ENCODE results near the gene ATP5F1E. TPM values are rescaled to one million over a fixed set of nuclear protein-coding genes. Genes with fewer than 3 reads are reported as not detected.
A peak's percentile ranks its signal among the peaks of the same experiment; 100 is the strongest.

Gene ATP5F1E
- total RNA-seq, 1 experiment from 2014 or later: 45.1 TPM

- DNase-seq (ENCODE audit: low spot score): peak; percentile 99
These were observed 10.9 kb upstream of the ATP5F1E start for GRCh38 chr20:59042796-59043631.

- peak; percentile 71 for DNase-seq (ENCODE audit: low spot score)
These were observed 10.1 kb upstream of the ATP5F1E start, which contains the start of gene PRELID3B for GRCh38 chr20:59042151-59042795. PRELID3B (minus strand) TSS chr20:59042786; CDS start chr20:59042730, 56 bp downstream.

GRCh38 chr20:59041487-59041886 is 9.4 kb upstream of the ATP5F1E start:
- DNase-seq (ENCODE audit: low spot score): peak; percentile 37

- DNase-seq (ENCODE audit: low spot score): no peak
These were observed 8.5 kb upstream of the ATP5F1E start for GRCh38 chr20:59040667-59041066.

- DNase-seq (ENCODE audit: low spot score): no peak
These were observed 7.1 kb upstream of the ATP5F1E start for GRCh38 chr20:59039233-59039632.

GRCh38 chr20:59037386-59037785 is 5.3 kb upstream of the ATP5F1E start:
- DNase-seq (ENCODE audit: low spot score): no peak

- no peak for DNase-seq (ENCODE audit: low spot score)
These were observed 3.2 kb upstream of the ATP5F1E start for GRCh38 chr20:59035381-59035780.

- no peak for DNase-seq (ENCODE audit: low spot score)
These were observed 1.6 kb upstream of the ATP5F1E start for GRCh38 chr20:59033616-59034165.

- DNase-seq (ENCODE audit: low spot score): no peak
These were observed 958 bp upstream of the ATP5F1E start for GRCh38 chr20:59033093-59033492.

- DNase-seq (ENCODE audit: low spot score): no peak
These were observed 551 bp upstream of the ATP5F1E start for GRCh38 chr20:59032713-59033059.

- DNase-seq (ENCODE audit: low spot score): peak; percentile 51
These were observed 542 bp downstream of the ATP5F1E start for GRCh38 chr20:59031564-59032022.

GRCh38 chr20:59030911-59031563 is 1.1 kb downstream of the ATP5F1E start:
- no peak for DNase-seq (ENCODE audit: low spot score)

- no peak for DNase-seq (ENCODE audit: low spot score)
These were observed 3.3 kb downstream of the ATP5F1E start for GRCh38 chr20:59028812-59029211.

GRCh38 chr20:59027741-59028320 is 4.3 kb downstream of the ATP5F1E start:
- no peak for DNase-seq (ENCODE audit: low spot score)

- DNase-seq (ENCODE audit: low spot score): no peak
These were observed 5.0 kb downstream of the ATP5F1E start for GRCh38 chr20:59026904-59027740.

- no peak for DNase-seq (ENCODE audit: low spot score)
These were observed 6.6 kb downstream of the ATP5F1E start for GRCh38 chr20:59025511-59025910.

- DNase-seq (ENCODE audit: low spot score): no peak
These were observed 7.0 kb downstream of the ATP5F1E start for GRCh38 chr20:59025086-59025485.

GRCh38 chr20:59024111-59024530 is 8.0 kb downstream of the ATP5F1E start:
- no peak for DNase-seq (ENCODE audit: low spot score)

- no peak for DNase-seq (ENCODE audit: low spot score)
These were observed 8.5 kb downstream of the ATP5F1E start for GRCh38 chr20:59023616-59024015.

- no peak for DNase-seq (ENCODE audit: low spot score)
These were observed 9.4 kb downstream of the ATP5F1E start for GRCh38 chr20:59022754-59023153.
